Lung (tissue), 12 donors: ENCODE data around the gene SNAI1. TPM values are rescaled to one million over a fixed set of nuclear protein-coding genes. Genes with fewer than 3 reads are reported as not detected.

Experiments
- ATAC-seq: fragments of 200-7000 bp; cut with Tn5 transposase; one replicate; pipeline ENCODE4 v1.9.1; 2020; ENCODE audit warnings: moderate number of reproducible peaks; ENCODE audit not compliant: insufficient read depth, low FRiP score
- DNase-seq, 3 donors: peaks; one replicate each; pipeline ENCODE4 v3.0.0-alpha.2; 2013 to 2017
- H3K27ac ChIP-seq, 2 donors: one replicate each; pipeline ENCODE4 v1.5.1; 2013; ENCODE audit warnings: mild to moderate bottlenecking in 2 of 2, moderate library complexity in 2 of 2, control low read depth in 1 of 2, inconsistent platforms in 1 of 2, low read depth in 1 of 2, low read length in 1 of 2
- H3K27me3 ChIP-seq, 3 donors: one replicate each; pipeline ENCODE4 v1.5.1; 2013; ENCODE audit warnings: low read length in 2 of 3; ENCODE audit not compliant: control insufficient read depth in 3 of 3, insufficient read depth in 3 of 3
- H3K36me3 ChIP-seq, 4 donors: one replicate each; pipeline ENCODE4 v1.5.1; 2013; ENCODE audit warnings: low read length in 4 of 4, mild to moderate bottlenecking in 1 of 4, moderate library complexity in 1 of 4; ENCODE audit not compliant: control insufficient read depth in 4 of 4, insufficient read depth in 4 of 4
- H3K4me1 ChIP-seq, 5 donors: one replicate each; pipeline ENCODE4 v1.5.1; 2013; ENCODE audit warnings: low read length in 5 of 5, mild to moderate bottlenecking in 2 of 5, moderate library complexity in 1 of 5; ENCODE audit not compliant: control insufficient read depth in 5 of 5, insufficient read depth in 5 of 5
- H3K4me3 ChIP-seq: one replicate; pipeline ENCODE4 v1.5.1; 2013; ENCODE audit warnings: mild to moderate bottlenecking, control low read depth, moderate library complexity
- H3K9ac ChIP-seq, 2 donors: one replicate each; pipeline ENCODE4 v1.5.1; 2013; ENCODE audit warnings: low read length in 2 of 2, control low read depth in 1 of 2; ENCODE audit not compliant: insufficient read depth in 1 of 2
- H3K9me3 ChIP-seq, 4 donors: one replicate each; pipeline ENCODE4 v1.5.1; 2013; ENCODE audit warnings: low read length in 3 of 4, mild to moderate bottlenecking in 1 of 4, moderate library complexity in 1 of 4; ENCODE audit not compliant: control insufficient read depth in 4 of 4, insufficient read depth in 3 of 4
- CTCF ChIP-seq: IDR thresholded peaks from 2 replicates; pipeline ENCODE4 v1.5.1; 2012; ENCODE audit warnings: mild to moderate bottlenecking; ENCODE audit errors: control extremely low read depth, extremely low read depth
- WGBS, 2 donors: extraction: QIAGEN DNeasy Blood & Tissue Kit; methylation state at CpG; one replicate each; pipeline ENCODE4 v1.1.7; 2013; 5-methylcytosine and 5-hydroxymethylcytosine counted together
- polyA plus RNA-seq, 2 donors: library from polyadenylated mRNA; stranded (reverse); fragments of 200-250 nt; gene quantifications; one replicate each; pipeline ENCODE4 v1.2.1, GENCODE V29; 2013
- total RNA-seq, 2 donors: library from RNA; depleted of rRNA in 1 of 2; stranded (reverse); fragments of >200 nt in 1 of 2; gene quantifications; one replicate each; pipeline ENCODE4 v1.2.1, GENCODE V29; 2014 to 2021
- donor health status: control.
- donor health status: control.
- donor health status: Bipolar disorder and iron deficiency.
- donor health status: healthy.
- donor health status: DM: yes; HTN: yes; CAD: no.

SNAI1 gene
- total and polyA plus RNA-seq, 4 donors: 0.74 to 12.0 (median 5.4) TPM

GRCh38 chr20:49984426-49985153 is 1.8 kb downstream of the SNAI1 start:
- Histone ChIP-seq H3K4me1 (peaks cover 0 to 67% (median 14%) of the 10 kb centered on the region in 5 donors), H3K9ac (peak overlapping the region in 1 of 2 donors; percentile 64), H3K4me3 (peak overlapping the region; percentile 53), H3K27ac (no peak overlapping the region), H3K36me3 (peaks cover 0 to 17% (median 4%) of the 10 kb centered on the region in 4 donors), H3K27me3 (no peaks in the 10 kb centered on the region), H3K9me3 (no peaks in the 10 kb centered on the region)
- TF ChIP-seq CTCF: no peak
- 75 to 84% methylated on average over 13 of the region's 13 CpGs for WGBS, 2 donors
- DNase-seq (no peak), ATAC-seq (no peak)

- no peaks in the 10 kb centered on the region for H3K27me3 ChIP-seq
- TF ChIP-seq CTCF: no peak
- peaks cover 0 to 73% (median 19%) of the 10 kb centered on the region in 5 donors for H3K4me1 ChIP-seq
- DNase-seq: no peak
- no peaks in the 10 kb centered on the region for H3K9me3 ChIP-seq
- 69 to 82% methylated on average over 6 of the region's 6 CpGs for WGBS, 2 donors
- peaks cover 0 to 17% (median 4%) of the 10 kb centered on the region in 4 donors for H3K36me3 ChIP-seq
- H3K4me3 ChIP-seq: peak overlapping the region; percentile 33
- peak overlapping the region in 1 of 2 donors; percentile 59 for H3K9ac ChIP-seq
- ATAC-seq: no peak
- no peak overlapping the region for H3K27ac ChIP-seq
These were observed 2.4 kb downstream of the SNAI1 start for GRCh38 chr20:49985157-49985556.

- Histone ChIP-seq H3K36me3 (peaks cover 0 to 17% (median 4%) of the 10 kb centered on the region in 4 donors), H3K4me1 (peaks cover 0 to 77% (median 21%) of the 10 kb centered on the region in 5 donors), H3K4me3 (peak overlapping the region; percentile 33), H3K9me3 (no peaks in the 10 kb centered on the region), H3K27me3 (no peaks in the 10 kb centered on the region), H3K9ac (peak overlapping the region in 1 of 2 donors; percentile 8), H3K27ac (no peak overlapping the region)
- TF ChIP-seq CTCF: no peak
- WGBS, 2 donors: 80 to 87% methylated on average over 13 of the region's 13 CpGs
- ATAC-seq (no peak), DNase-seq (no peak)
These were observed 2.8 kb downstream of the SNAI1 start for GRCh38 chr20:49985617-49986016.
